ENCODE measurements around the gene PRDX3.

DNA sequence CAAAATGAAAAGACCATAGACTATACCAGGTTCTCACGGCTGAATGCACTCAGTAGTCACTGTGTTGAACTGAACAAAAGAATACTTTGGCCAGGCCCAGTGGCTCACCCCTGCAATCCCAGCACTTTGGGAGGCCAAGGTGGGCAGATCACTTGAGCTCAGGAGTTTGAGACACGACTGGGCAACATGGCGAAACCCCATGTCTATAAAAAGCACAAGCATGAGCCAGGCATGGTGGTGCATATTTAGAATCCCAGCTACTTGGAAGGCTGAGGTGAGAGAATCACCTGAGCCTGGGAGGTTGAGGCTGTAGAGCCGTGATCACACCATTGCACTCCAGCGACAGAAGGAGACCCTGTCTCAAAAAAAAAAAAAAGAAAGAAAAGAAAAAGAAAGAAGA lies 25.6 kb downstream of the PRDX3 start:
- TF ChIP-seq, protein P1, sequence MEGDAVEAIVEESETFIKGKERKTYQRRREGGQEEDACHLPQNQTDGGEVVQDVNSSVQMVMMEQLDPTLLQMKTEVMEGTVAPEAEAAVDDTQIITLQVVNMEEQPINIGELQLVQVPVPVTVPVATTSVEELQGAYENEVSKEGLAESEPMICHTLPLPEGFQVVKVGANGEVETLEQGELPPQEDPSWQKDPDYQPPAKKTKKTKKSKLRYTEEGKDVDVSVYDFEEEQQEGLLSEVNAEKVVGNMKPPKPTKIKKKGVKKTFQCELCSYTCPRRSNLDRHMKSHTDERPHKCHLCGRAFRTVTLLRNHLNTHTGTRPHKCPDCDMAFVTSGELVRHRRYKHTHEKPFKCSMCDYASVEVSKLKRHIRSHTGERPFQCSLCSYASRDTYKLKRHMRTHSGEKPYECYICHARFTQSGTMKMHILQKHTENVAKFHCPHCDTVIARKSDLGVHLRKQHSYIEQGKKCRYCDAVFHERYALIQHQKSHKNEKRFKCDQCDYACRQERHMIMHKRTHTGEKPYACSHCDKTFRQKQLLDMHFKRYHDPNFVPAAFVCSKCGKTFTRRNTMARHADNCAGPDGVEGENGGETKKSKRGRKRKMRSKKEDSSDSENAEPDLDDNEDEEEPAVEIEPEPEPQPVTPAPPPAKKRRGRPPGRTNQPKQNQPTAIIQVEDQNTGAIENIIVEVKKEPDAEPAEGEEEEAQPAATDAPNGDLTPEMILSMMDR (IDR thresholded peaks at IDR 0.05) = no peak
- no peak for TF ChIP-seq POLR2A (IDR thresholded peaks at IDR 0.05)

Measured in breast epithelium (tissue), 3 donors.